ENCODE measurements around the gene NAB1.

GRCh38 chr2:190674966-190675650 is 26.2 kb downstream of the NAB1 start:
- TF ChIP-seq, protein P1, sequence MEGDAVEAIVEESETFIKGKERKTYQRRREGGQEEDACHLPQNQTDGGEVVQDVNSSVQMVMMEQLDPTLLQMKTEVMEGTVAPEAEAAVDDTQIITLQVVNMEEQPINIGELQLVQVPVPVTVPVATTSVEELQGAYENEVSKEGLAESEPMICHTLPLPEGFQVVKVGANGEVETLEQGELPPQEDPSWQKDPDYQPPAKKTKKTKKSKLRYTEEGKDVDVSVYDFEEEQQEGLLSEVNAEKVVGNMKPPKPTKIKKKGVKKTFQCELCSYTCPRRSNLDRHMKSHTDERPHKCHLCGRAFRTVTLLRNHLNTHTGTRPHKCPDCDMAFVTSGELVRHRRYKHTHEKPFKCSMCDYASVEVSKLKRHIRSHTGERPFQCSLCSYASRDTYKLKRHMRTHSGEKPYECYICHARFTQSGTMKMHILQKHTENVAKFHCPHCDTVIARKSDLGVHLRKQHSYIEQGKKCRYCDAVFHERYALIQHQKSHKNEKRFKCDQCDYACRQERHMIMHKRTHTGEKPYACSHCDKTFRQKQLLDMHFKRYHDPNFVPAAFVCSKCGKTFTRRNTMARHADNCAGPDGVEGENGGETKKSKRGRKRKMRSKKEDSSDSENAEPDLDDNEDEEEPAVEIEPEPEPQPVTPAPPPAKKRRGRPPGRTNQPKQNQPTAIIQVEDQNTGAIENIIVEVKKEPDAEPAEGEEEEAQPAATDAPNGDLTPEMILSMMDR (IDR thresholded peaks at IDR 0.05): no peak
- no peak for TF ChIP-seq POLR2A (IDR thresholded peaks at IDR 0.05)

All from right lobe of liver (tissue), 4 donors.